HepG2 (cell line): Measurements from ENCODE around the gene C1QB. TPM values are rescaled to one million over a fixed set of nuclear protein-coding genes. Genes with fewer than 3 reads are reported as not detected.

Experiments used
- ATAC-seq: fragments of 200-7000 bp; cut with Tn5 transposase; 3 replicates; pipeline ENCODE4 v1.9.1; 2020; ENCODE audit warnings: mild to moderate bottlenecking, moderate library complexity
- BruUV-seq: library from RNA; stranded (reverse); fragments of 400-500 nt; replicated peaks from 2 replicates; lab custom pipeline; 2021; lab: Mats Ljungman, UMichigan
- CTCF ChIA-PET: fragments of 300-600 bp; formaldehyde crosslinking; extraction: SDS; loops from one replicate; lab custom pipeline; 2021; ENCODE audit warnings: low total read pairs, inconsistent platforms, low intra/inter-chr PET ratio; lab: Yijun Ruan, JAX
- POLR2A ChIA-PET: fragments of 350-600 bp; sonication (Branson Sonifier 250); formaldehyde crosslinking; loops from one replicate; lab custom pipeline; 2020; ENCODE audit warnings: antibody characterized with exemption, inconsistent platforms; lab: Yijun Ruan, JAX
- DNase-seq: peaks from one replicate; pipeline ENCODE4 v3.0.0-alpha.2; 2015; ENCODE audit warnings: low spot score
- FAIRE-seq: peaks from 3 replicates; lab custom pipeline; 2011; peaks lifted over from hg19 to GRCh38; lab: Jason Lieb, UNC
- H2AFZ ChIP-seq: one replicate; pipeline ENCODE4 v1.6.1; 2011; ENCODE audit warnings: low read length, inconsistent platforms
- H3K27ac ChIP-seq: fragments of 300-600 bp; 3 replicates; pipeline ENCODE4 v1.8.0; 2011; ENCODE audit warnings: mixed run types, mild to moderate bottlenecking, mixed read lengths, low read length, inconsistent platforms; ENCODE audit not compliant: insufficient read depth; ENCODE audit errors: extremely low read length
- H3K27me3 ChIP-seq, 2 experiments: fragments of 200-600 bp in 1 of 2; 2 replicates in 1 of 2; 3 replicates in 1 of 2; pipeline versions ENCODE4 v1.6.0 to v1.8.0; 2011; ENCODE audit warnings: low read length in 2 of 2, mild to moderate bottlenecking in 2 of 2, moderate library complexity in 2 of 2, inconsistent platforms in 1 of 2; ENCODE audit not compliant: insufficient read depth in 2 of 2, control insufficient read depth in 1 of 2
- H3K36me3 ChIP-seq, 2 experiments: fragments of 200-600 bp in 1 of 2; replicated peaks in 1 of 2; 2 replicates in 1 of 2; 3 replicates in 1 of 2; pipeline versions ENCODE4 v1.5.1 to v1.8.0; 2011; ENCODE audit warnings: low read length in 2 of 2, inconsistent platforms in 1 of 2; ENCODE audit not compliant: insufficient read depth in 2 of 2, control insufficient read depth in 1 of 2
- H3K4me1 ChIP-seq: 2 replicates; pipeline ENCODE4 v1.5.1; 2012; ENCODE audit warnings: low read length, inconsistent platforms; ENCODE audit not compliant: insufficient read depth
- H3K4me2 ChIP-seq: 2 replicates; pipeline ENCODE4 v1.6.0; 2011; ENCODE audit warnings: low read depth, low read length, inconsistent platforms
- H3K4me3 ChIP-seq, 3 experiments: fragments of 200-600 bp in 1 of 3; sonication (generic), shearing (Covaris generic) in 1 of 3; replicated peaks in 1 of 3; 2 replicates each; pipeline ENCODE4 v1.5.1; 2011 to 2016; ENCODE audit warnings: low read length in 3 of 3, inconsistent platforms in 2 of 3, low read depth in 2 of 3, mild to moderate bottlenecking in 2 of 3, control low read depth in 1 of 3, mixed read lengths in 1 of 3; ENCODE audit not compliant: insufficient read depth in 1 of 3
- H3K79me2 ChIP-seq: one replicate; pipeline ENCODE4 v1.6.1; 2011; ENCODE audit warnings: low read length, inconsistent platforms; ENCODE audit not compliant: insufficient read depth
- H3K9ac ChIP-seq: 2 replicates; pipeline ENCODE4 v1.6.0; 2011; ENCODE audit warnings: mild to moderate bottlenecking, low read depth, low read length, inconsistent platforms; ENCODE audit not compliant: insufficient read depth
- H3K9me3 ChIP-seq: 2 replicates; pipeline ENCODE4 v1.5.1; 2012; ENCODE audit warnings: mild to moderate bottlenecking, low read length
- H4K20me1 ChIP-seq: 2 replicates; pipeline ENCODE4 v1.6.0; 2011; ENCODE audit warnings: inconsistent platforms, mild to moderate bottlenecking, low read length, moderate library complexity; ENCODE audit not compliant: insufficient read depth
- FLYWCH1 ChIP-seq: sonication (generic); formaldehyde crosslinking; IDR thresholded peaks from 2 replicates; pipeline ENCODE4 v1.8.1; 2023; ENCODE audit warnings: mild to moderate bottlenecking, missing genetic modification reagents
- IKZF4 ChIP-seq: sonication (generic); formaldehyde crosslinking; IDR thresholded peaks from 2 replicates; pipeline ENCODE4 v1.5.1; 2020; ENCODE audit warnings: borderline replicate concordance, mild to moderate bottlenecking, low read depth, missing genetic modification reagents; ENCODE audit errors: not compliant biosample characterization
- IRX3 ChIP-seq: sonication (generic); formaldehyde crosslinking; IDR thresholded peaks from 2 replicates; pipeline ENCODE4 v1.8.1; 2023; ENCODE audit warnings: mild to moderate bottlenecking, low read depth, missing genetic modification reagents, borderline replicate concordance
- KDM1A ChIP-seq: IDR thresholded peaks from 2 replicates; pipeline ENCODE4 v1.6.1; 2016; ENCODE audit warnings: missing compliant biosample characterization
- MIER3 ChIP-seq: IDR thresholded peaks from 2 replicates; pipeline ENCODE4 v1.6.1; 2016; ENCODE audit warnings: missing compliant biosample characterization, borderline replicate concordance
- PAXIP1 ChIP-seq: sonication (generic); formaldehyde crosslinking; conservative IDR thresholded peaks from 2 replicates; pipeline ENCODE4 v1.4.0; 2020; ENCODE audit warnings: mild to moderate bottlenecking, missing genetic modification reagents, moderate library complexity
- WGBS: methylation state at CpG from one replicate; pipeline ENCODE4 v1.1.6; 2017; ENCODE audit warnings: low lambda C conversion rate; 5-methylcytosine and 5-hydroxymethylcytosine counted together
- in situ Hi-C: cut with HindIII; loops from 2 replicates; pipeline ENCODE4 v1.10.0; 2017; ENCODE audit warnings: low pct_unique_long_range_greater_than_20kb; ENCODE audit not compliant: extremely low pct_ligation_motif_present
- intact Hi-C: fragments of 100-400 bp; cut with micrococcal nuclease; formaldehyde crosslinking; loops from one replicate; pipeline ENCODE4 v1.10.0; 2022; ENCODE audit not compliant: unreplicated experiment
- polyA plus RNA-seq, 8 experiments: library from polyadenylated mRNA; depleted of rRNA in 3 of 8; stranded (reverse) in 7 of 8; unstranded in 1 of 8; fragments of >200 nt; fragmentation: Illumina TruSeq in 4 of 8; extraction: Trizol in 4 of 8; gene quantifications; 2 replicates each; pipeline versions ENCODE4 v1.2.1 to v1.2.3, GENCODE V29; 2011 to 2016; ENCODE audit warnings: low read depth in 4 of 8, missing spikeins in 1 of 8, mixed read lengths in 1 of 8; ENCODE audit not compliant: insufficient read depth in 1 of 8
- total RNA-seq, 5 experiments: library from RNA; depleted of rRNA; stranded (reverse); fragments of >200 nt; fragmentation: Illumina TruSeq; extraction: Trizol; gene quantifications; 2 replicates each; pipeline ENCODE4 v1.2.3, GENCODE V29; 2016; ENCODE audit warnings: low read depth in 1 of 5

The C1QB gene
- total and polyA plus RNA-seq, 2 of the 13 experiments (the other 11 are each of a cell fraction or from before 2014, with no cell fraction given): not detected

- Histone ChIP-seq H2AFZ (no peak overlapping the region), H3K27ac (no peak overlapping the region), H3K4me1 (no peaks in the 10 kb centered on the region), H3K4me3 (no peak overlapping the region), H3K4me2 (no peak overlapping the region), H4K20me1 (0 out of 2 replicates have a peak, but pooled peaks cover 6% of the 10 kb centered on the region), H3K79me2 (no peaks in the 10 kb centered on the region), H3K9ac (no peak overlapping the region), H3K36me3 (no peaks in the 10 kb centered on the region), H3K27me3 (peaks cover 6 to 50% of the 10 kb centered on the region in 2 experiments), H3K9me3 (no peaks in the 10 kb centered on the region)
- ChIA-PET POLR2A (no interaction called here), CTCF (no interaction called here)
- in situ Hi-C loops: no loop called here
- 9% methylated on average over 15 of the region's 16 CpGs for WGBS
- ATAC-seq (no peak), FAIRE-seq (no peak), DNase-seq (no peak)
- no peak for TF ChIP-seq PAXIP1 (CRISPR knock-in tag)
- TF ChIP-seq FLYWCH1 (CRISPR knock-in tag): no peak
- TF ChIP-seq IKZF4 (CRISPR knock-in tag): no peak
- TF ChIP-seq MIER3 (CRISPR knock-in tag): no peak
- no peak for TF ChIP-seq KDM1A (CRISPR knock-in tag)
- no peak for TF ChIP-seq IRX3 (CRISPR knock-in tag)
- intact Hi-C loops: no loop called here
- no TSS peak for BruUV-seq
Observed at GRCh38 chr1:22618056-22618455, 35.0 kb upstream of the C1QB start.
